GM12878 (cell line): ENCODE results near the gene METTL1. TPM values are rescaled to one million over a fixed set of nuclear protein-coding genes. Genes with fewer than 3 reads are reported as not detected.

Experiments
- ATAC-seq: fragments of 200-7000 bp; cut with Tn5 transposase; 3 replicates; pipeline ENCODE4 v1.9.1; 2020; ENCODE audit warnings: mild to moderate bottlenecking, moderate library complexity
- BruUV-seq: library from RNA; stranded (reverse); fragments of 400-500 nt; replicated peaks from 2 replicates; lab custom pipeline; 2021; lab: Mats Ljungman, UMichigan
- CTCF ChIA-PET: fragments of 300-600 bp; sonication (Branson Sonifier 250); formaldehyde crosslinking; extraction: SDS; loops from one replicate; lab custom pipeline; 2021; ENCODE audit warnings: inconsistent platforms; lab: Yijun Ruan, JAX
- POLR2A ChIA-PET: fragments of 350-600 bp; formaldehyde crosslinking; extraction: SDS; loops from one replicate; lab custom pipeline; 2021; ENCODE audit warnings: inconsistent platforms; lab: Charles Lee
- RAD21 ChIA-PET: fragments of 300-600 bp; sonication (Branson Sonifier 250); formaldehyde crosslinking; loops from one replicate; lab custom pipeline; 2023; ENCODE audit warnings: antibody characterized with exemption; ENCODE audit not compliant: unreplicated experiment; lab: Charles Lee
- SMC1A ChIA-PET: fragments of 300-600 bp; sonication (Branson Sonifier 250); formaldehyde crosslinking; loops from one replicate; lab custom pipeline; 2023; ENCODE audit not compliant: unreplicated experiment, uncharacterized antibody; lab: Charles Lee
- DNase-seq: peaks from one replicate; pipeline ENCODE4 v3.0.0-alpha.2; 2011; ENCODE audit warnings: low read depth, low spot score
- FAIRE-seq: peaks from 3 replicates; lab custom pipeline; 2011; peaks lifted over from hg19 to GRCh38; lab: Jason Lieb, UNC
- H2AFZ ChIP-seq: 2 replicates; pipeline ENCODE4 v1.6.0; 2011; ENCODE audit warnings: low read depth, low read length, control low read depth; ENCODE audit not compliant: control insufficient read depth
- H3K27ac ChIP-seq: 2 replicates; pipeline ENCODE4 v1.5.1; 2011; ENCODE audit warnings: control low read depth; ENCODE audit not compliant: control insufficient read depth, insufficient read depth
- H3K27me3 ChIP-seq, 2 experiments: replicated peaks in 1 of 2; 2 replicates each; pipeline versions ENCODE4 v1.6.0 to v1.6.1; 2011; ENCODE audit warnings: low read length in 1 of 2; ENCODE audit not compliant: control insufficient read depth in 2 of 2, insufficient read depth in 2 of 2
- H3K36me3 ChIP-seq, 2 experiments: 2 replicates each; pipeline ENCODE4 v1.5.1; 2011; ENCODE audit warnings: low read length in 1 of 2; ENCODE audit not compliant: control insufficient read depth in 2 of 2, insufficient read depth in 2 of 2
- H3K4me1 ChIP-seq: 2 replicates; pipeline ENCODE4 v1.6.1; 2011; ENCODE audit warnings: mild to moderate bottlenecking, low read length, moderate library complexity, mixed read lengths; ENCODE audit not compliant: control insufficient read depth, insufficient read depth
- H3K4me2 ChIP-seq: 2 replicates; pipeline ENCODE4 v1.6.0; 2011; ENCODE audit warnings: control low read depth; ENCODE audit not compliant: control insufficient read depth, insufficient read depth
- H3K4me3 ChIP-seq: fragments of 200-600 bp; sonication (generic); 2 replicates; pipeline ENCODE4 v1.5.1; 2016
- H3K79me2 ChIP-seq: 2 replicates; pipeline ENCODE4 v1.6.0; 2011; ENCODE audit warnings: low read length; ENCODE audit not compliant: control insufficient read depth, insufficient read depth
- H3K9ac ChIP-seq: 2 replicates; pipeline ENCODE4 v1.8.0; 2011; ENCODE audit warnings: low read length, control low read depth, mixed read lengths; ENCODE audit not compliant: control insufficient read depth, insufficient read depth
- H3K9me3 ChIP-seq: replicated peaks from 3 replicates; pipeline ENCODE4 v1.5.1; 2011; ENCODE audit warnings: mild to moderate bottlenecking, low read length; ENCODE audit not compliant: control insufficient read depth, insufficient read depth
- H4K20me1 ChIP-seq: 2 replicates; pipeline ENCODE4 v1.6.0; 2011; ENCODE audit not compliant: control insufficient read depth, insufficient read depth
- CBX5 ChIP-seq: sonication (generic); IDR thresholded peaks from 2 replicates; pipeline ENCODE4 v1.6.1; 2016; ENCODE audit warnings: low read depth, moderate library complexity, mild to moderate bottlenecking, inconsistent platforms
- CHD1 ChIP-seq: IDR thresholded peaks from 2 replicates; pipeline ENCODE4 v1.6.1; 2012; ENCODE audit warnings: low read depth, low read length, improper control_type of control experiment
- CREB1 ChIP-seq: IDR thresholded peaks from 2 replicates; pipeline ENCODE4 v1.6.1; 2012; ENCODE audit warnings: low read depth, mild to moderate bottlenecking, inconsistent platforms
- CREM ChIP-seq: IDR thresholded peaks from 2 replicates; pipeline ENCODE4 v1.6.1; 2014; ENCODE audit warnings: antibody characterized with exemption, low read depth
- EGR1 ChIP-seq, 2 experiments: IDR thresholded peaks; 1 replicate in 1 of 2; 2 replicates in 1 of 2; pipeline ENCODE4 v1.6.1; 2011 to 2012; ENCODE audit warnings: low read depth in 2 of 2, low read length in 2 of 2, borderline replicate concordance in 1 of 2, mild to moderate bottlenecking in 1 of 2, moderate library complexity in 1 of 2
- FOXM1 ChIP-seq: IDR thresholded peaks from 2 replicates; pipeline ENCODE4 v1.6.1; 2012; ENCODE audit warnings: low read depth, mild to moderate bottlenecking, inconsistent platforms, low read length, moderate library complexity
- HCFC1 ChIP-seq: fragments of 150-350 bp; IDR thresholded peaks from 2 replicates; pipeline ENCODE4 v1.6.1; 2014; ENCODE audit warnings: low read length
- IKZF1 ChIP-seq: fragments of 450-650 bp; conservative IDR thresholded peaks from 2 replicates; pipeline ENCODE4 v1.6.1; 2017; ENCODE audit warnings: antibody characterized with exemption, mild to moderate bottlenecking
- KLF5 ChIP-seq: fragments of 450-650 bp; IDR thresholded peaks from 2 replicates; pipeline ENCODE4 v1.6.1; 2014; ENCODE audit warnings: mild to moderate bottlenecking; ENCODE audit not compliant: partially characterized antibody
- MXI1 ChIP-seq: fragments of 150-350 bp; IDR thresholded peaks from 2 replicates; pipeline ENCODE4 v1.6.1; 2011; ENCODE audit warnings: low read depth, mild to moderate bottlenecking, inconsistent platforms, low read length, improper control_type of control experiment
- NFYA ChIP-seq: IDR thresholded peaks from 2 replicates; pipeline ENCODE4 v1.6.1; 2011; ENCODE audit warnings: low read depth, mild to moderate bottlenecking, low read length, improper control_type of control experiment, borderline replicate concordance
- PAX5 ChIP-seq: IDR thresholded peaks from 2 replicates; pipeline ENCODE4 v1.6.1; 2011; ENCODE audit warnings: low read depth, low read length, borderline replicate concordance
- RAD51 ChIP-seq: fragments of 450-650 bp; IDR thresholded peaks from 2 replicates; pipeline ENCODE4 v1.6.1; 2016; ENCODE audit warnings: moderate library complexity, mild to moderate bottlenecking, inconsistent platforms
- SIN3A ChIP-seq: IDR thresholded peaks from 2 replicates; pipeline ENCODE4 v1.6.1; 2012; ENCODE audit warnings: low read depth, low read length, improper control_type of control experiment
- SUPT20H ChIP-seq: IDR thresholded peaks from 2 replicates; pipeline ENCODE4 v1.6.1; 2011; ENCODE audit warnings: low read depth, mild to moderate bottlenecking, low read length, moderate library complexity, borderline replicate concordance; ENCODE audit not compliant: control insufficient read depth
- ZBED1 ChIP-seq: IDR thresholded peaks from 2 replicates; pipeline ENCODE4 v1.6.1; 2016; ENCODE audit warnings: borderline replicate concordance
- WGBS: methylation state at CpG from one replicate; pipeline ENCODE4 v1.1.6; 2016; ENCODE audit warnings: low lambda C conversion rate; ENCODE audit not compliant: insufficient replicate concordance, insufficient coverage; ENCODE audit errors: missing lambda C conversion rate; 5-methylcytosine and 5-hydroxymethylcytosine counted together
- in situ Hi-C: fragments of 300-500 bp; cut with MboI; formaldehyde crosslinking; loops from 9 replicates; pipeline ENCODE4 v1.14.3; 2018; ENCODE audit warnings: mixed read lengths
- intact Hi-C: fragments of 100-400 bp; cut with micrococcal nuclease; formaldehyde crosslinking; loops from one replicate; pipeline ENCODE4 v1.14.2; 2022; ENCODE audit not compliant: unreplicated experiment
- polyA plus RNA-seq, 11 experiments: library from polyadenylated mRNA; depleted of rRNA in 4 of 11; unstranded in 6 of 11; stranded (reverse) in 5 of 11; fragments of >200 nt; fragmentation: Nextera tagmentation in 4 of 11; fragmentation: Illumina TruSeq in 1 of 11; extraction: Ambion mirVana in 4 of 11; extraction: Trizol in 1 of 11; gene quantifications; 1 replicate in 1 of 11; 2 replicates in 10 of 11; pipeline versions ENCODE4 v1.2.1 to v1.2.3, GENCODE V29; 2011 to 2016; ENCODE audit warnings: inconsistent platforms in 2 of 11, missing spikeins in 2 of 11, low read depth in 1 of 11
- total RNA-seq, 4 experiments: library from RNA; depleted of rRNA in 3 of 4; stranded (reverse); fragments of >200 nt in 3 of 4; fragmentation: Illumina TruSeq in 1 of 4; extraction: Trizol in 1 of 4; gene quantifications; 2 replicates each; pipeline versions ENCODE4 v1.2.1 to v1.2.3, GENCODE V29; 2013 to 2021
- TF ChIP-seq, protein P1 (sequence below): IDR thresholded peaks from 2 replicates; pipeline ENCODE4 v1.6.1; 2012; ENCODE audit warnings: low read depth, low read length, improper control_type of control experiment
- TF ChIP-seq, protein P2 (sequence below): fragments of 450-650 bp; IDR thresholded peaks from 2 replicates; pipeline ENCODE4 v1.6.1; 2014; ENCODE audit warnings: mild to moderate bottlenecking
- TF ChIP-seq, protein P3 (sequence below): fragments of 450-650 bp; IDR thresholded peaks from 2 replicates; pipeline ENCODE4 v1.6.1; 2016; ENCODE audit warnings: mild to moderate bottlenecking
- TF ChIP-seq, protein P4 (sequence below): fragments of 450-650 bp; IDR thresholded peaks from 2 replicates; pipeline ENCODE4 v1.6.1; 2017; ENCODE audit warnings: mild to moderate bottlenecking, moderate library complexity

The METTL1 gene
- total and polyA plus RNA-seq, 10 of the 15 experiments (the other 5 are each of a cell fraction or from before 2014, with no cell fraction given): 11.3 to 44.3 (median 30.6) TPM

DNA sequence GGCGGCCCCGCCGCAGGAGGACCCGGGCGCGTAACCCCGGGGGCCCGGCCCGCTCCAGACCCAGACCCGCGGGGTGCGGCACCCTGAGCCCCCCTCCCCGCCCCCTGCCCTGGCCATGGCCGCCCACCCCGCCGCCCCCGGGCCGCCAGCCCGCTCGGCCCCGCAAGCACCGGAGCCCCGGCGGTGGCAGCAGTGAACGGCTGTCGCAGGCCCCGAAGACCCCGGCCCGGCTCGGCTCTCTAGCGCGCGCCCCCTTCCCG lies 16.8 kb downstream of the METTL1 start:
- Histone ChIP-seq H3K4me2 (no peak overlapping the region), H3K9ac (no peak overlapping the region), H3K4me1 (peaks cover 27% of the 10 kb centered on the region)
- DNase-seq (no peak), ATAC-seq (no peak)
- RAD21 ChIA-PET: no interaction called here
- TF ChIP-seq RAD51 (no peak), EGR1 (IDR thresholded peaks at IDR 0.05; ENCODE audit: borderline replicate concordance in 1 of 2, low read depth in 2 of 2, low read length in 2 of 2) (no peak), SIN3A (no peak), SUPT20H (no peak), ZBED1 (no peak), IKZF1 (no peak), FOXM1 (no peak), CBX5 (no peak), KLF5 (no peak), NFYA (no peak), MXI1 (no peak), PAX5 (no peak), CHD1 (no peak), CREB1 (no peak), HCFC1 (no peak), CREM (no peak)
- TF ChIP-seq, protein P1, sequence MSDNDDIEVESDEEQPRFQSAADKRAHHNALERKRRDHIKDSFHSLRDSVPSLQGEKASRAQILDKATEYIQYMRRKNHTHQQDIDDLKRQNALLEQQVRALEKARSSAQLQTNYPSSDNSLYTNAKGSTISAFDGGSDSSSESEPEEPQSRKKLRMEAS: no peak
- TF ChIP-seq, protein P2, sequence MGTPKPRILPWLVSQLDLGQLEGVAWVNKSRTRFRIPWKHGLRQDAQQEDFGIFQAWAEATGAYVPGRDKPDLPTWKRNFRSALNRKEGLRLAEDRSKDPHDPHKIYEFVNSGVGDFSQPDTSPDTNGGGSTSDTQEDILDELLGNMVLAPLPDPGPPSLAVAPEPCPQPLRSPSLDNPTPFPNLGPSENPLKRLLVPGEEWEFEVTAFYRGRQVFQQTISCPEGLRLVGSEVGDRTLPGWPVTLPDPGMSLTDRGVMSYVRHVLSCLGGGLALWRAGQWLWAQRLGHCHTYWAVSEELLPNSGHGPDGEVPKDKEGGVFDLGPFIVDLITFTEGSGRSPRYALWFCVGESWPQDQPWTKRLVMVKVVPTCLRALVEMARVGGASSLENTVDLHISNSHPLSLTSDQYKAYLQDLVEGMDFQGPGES: no peak
- TF ChIP-seq, protein P3, sequence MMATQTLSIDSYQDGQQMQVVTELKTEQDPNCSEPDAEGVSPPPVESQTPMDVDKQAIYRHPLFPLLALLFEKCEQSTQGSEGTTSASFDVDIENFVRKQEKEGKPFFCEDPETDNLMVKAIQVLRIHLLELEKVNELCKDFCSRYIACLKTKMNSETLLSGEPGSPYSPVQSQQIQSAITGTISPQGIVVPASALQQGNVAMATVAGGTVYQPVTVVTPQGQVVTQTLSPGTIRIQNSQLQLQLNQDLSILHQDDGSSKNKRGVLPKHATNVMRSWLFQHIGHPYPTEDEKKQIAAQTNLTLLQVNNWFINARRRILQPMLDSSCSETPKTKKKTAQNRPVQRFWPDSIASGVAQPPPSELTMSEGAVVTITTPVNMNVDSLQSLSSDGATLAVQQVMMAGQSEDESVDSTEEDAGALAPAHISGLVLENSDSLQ: no peak
- TF ChIP-seq, protein P4, sequence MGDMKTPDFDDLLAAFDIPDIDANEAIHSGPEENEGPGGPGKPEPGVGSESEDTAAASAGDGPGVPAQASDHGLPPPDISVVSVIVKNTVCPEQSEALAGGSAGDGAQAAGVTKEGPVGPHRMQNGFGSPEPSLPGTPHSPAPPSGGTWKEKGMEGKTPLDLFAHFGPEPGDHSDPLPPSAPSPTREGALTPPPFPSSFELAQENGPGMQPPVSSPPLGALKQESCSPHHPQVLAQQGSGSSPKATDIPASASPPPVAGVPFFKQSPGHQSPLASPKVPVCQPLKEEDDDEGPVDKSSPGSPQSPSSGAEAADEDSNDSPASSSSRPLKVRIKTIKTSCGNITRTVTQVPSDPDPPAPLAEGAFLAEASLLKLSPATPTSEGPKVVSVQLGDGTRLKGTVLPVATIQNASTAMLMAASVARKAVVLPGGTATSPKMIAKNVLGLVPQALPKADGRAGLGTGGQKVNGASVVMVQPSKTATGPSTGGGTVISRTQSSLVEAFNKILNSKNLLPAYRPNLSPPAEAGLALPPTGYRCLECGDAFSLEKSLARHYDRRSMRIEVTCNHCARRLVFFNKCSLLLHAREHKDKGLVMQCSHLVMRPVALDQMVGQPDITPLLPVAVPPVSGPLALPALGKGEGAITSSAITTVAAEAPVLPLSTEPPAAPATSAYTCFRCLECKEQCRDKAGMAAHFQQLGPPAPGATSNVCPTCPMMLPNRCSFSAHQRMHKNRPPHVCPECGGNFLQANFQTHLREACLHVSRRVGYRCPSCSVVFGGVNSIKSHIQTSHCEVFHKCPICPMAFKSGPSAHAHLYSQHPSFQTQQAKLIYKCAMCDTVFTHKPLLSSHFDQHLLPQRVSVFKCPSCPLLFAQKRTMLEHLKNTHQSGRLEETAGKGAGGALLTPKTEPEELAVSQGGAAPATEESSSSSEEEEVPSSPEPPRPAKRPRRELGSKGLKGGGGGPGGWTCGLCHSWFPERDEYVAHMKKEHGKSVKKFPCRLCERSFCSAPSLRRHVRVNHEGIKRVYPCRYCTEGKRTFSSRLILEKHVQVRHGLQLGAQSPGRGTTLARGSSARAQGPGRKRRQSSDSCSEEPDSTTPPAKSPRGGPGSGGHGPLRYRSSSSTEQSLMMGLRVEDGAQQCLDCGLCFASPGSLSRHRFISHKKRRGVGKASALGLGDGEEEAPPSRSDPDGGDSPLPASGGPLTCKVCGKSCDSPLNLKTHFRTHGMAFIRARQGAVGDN: no peak
- TF ChIP-seq, all 136 proteins: peak for 0
- intact Hi-C loops: loop anchor here (5.0 to 10.0 kb wide), 2 partner anchors 77 to 280 kb away; partner anchors contain the start of gene ARHGAP9
- no TSS peak for BruUV-seq
- Histone ChIP-seq H3K9me3 (no peaks in the 10 kb centered on the region; the same call in 2 of the 3 replicates), H3K27ac (no peak overlapping the region), H4K20me1 (no peaks in the 10 kb centered on the region; the same call in 1 of the 2 replicates), H3K27me3 (no peaks in the 10 kb centered on the region), H3K36me3 (peaks cover 0 to 5% of the 10 kb centered on the region in 2 experiments; a peak in 2 of 4 replicates), H3K4me3 (no peak overlapping the region), H2AFZ (no peak overlapping the region), H3K79me2 (peaks cover 21% of the 10 kb centered on the region)
- FAIRE-seq: no peak
- POLR2A ChIA-PET: interaction anchor here (2.5 kb wide), 1 partner anchor 10 kb away, joined by 19 read pairs; the partner anchor contains the start of gene TSPAN31
- SMC1A ChIA-PET: no interaction called here
- 0% methylated on average over 3 of the region's 34 CpGs for WGBS
- CTCF ChIA-PET: interaction anchor here (4.7 kb wide), 1 partner anchor 13 kb away, joined by 62 read pairs; the partner anchor contains the start of gene CYP27B1
- in situ Hi-C loops: no loop called here
